ENCODE results near the gene CPT1B. TPM values are rescaled to one million over a fixed set of nuclear protein-coding genes. Genes with fewer than 3 reads are reported as not detected.

CPT1B gene
- total and polyA plus RNA-seq, 2 of the 4 experiments (the other 2 are of a cell fraction) = 0.36 to 1.8 TPM

DNA sequence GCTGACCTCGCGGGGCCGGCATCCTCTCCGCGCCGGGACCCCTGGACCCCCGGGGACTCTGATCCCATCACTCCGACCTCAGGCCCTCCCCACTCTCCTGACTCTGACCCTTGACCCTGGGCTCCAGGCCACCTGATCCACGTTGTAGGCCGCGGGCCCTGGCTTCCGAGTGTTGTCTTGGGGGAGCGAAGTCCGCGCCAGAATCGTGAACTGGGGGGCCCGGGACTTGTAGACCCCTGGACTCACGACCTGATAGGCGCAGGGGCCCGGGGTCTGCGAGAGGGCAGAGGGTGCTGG lies 47.7 kb downstream of the CPT1B start:
- Histone ChIP-seq H3K14ac (replicated peaks; ENCODE audit: low read depth, low read length) (peak overlapping the region; percentile 42; the same call in 1 of the 2 replicates), H3K18ac (ENCODE audit: low read depth, low read length) (no peak overlapping the region), H3K36me3 (ENCODE audit: control insufficient read depth, insufficient read depth, low read length) (no peaks in the 10 kb centered on the region), H3K4me3 (ENCODE audit: insufficient read depth, low read depth, low read length) (peak overlapping the region; percentile 1), H2AFZ (replicated peaks; ENCODE audit: low read length, poor library complexity) (peak overlapping the region; percentile 89), H2BK120ac (ENCODE audit: low read depth, low read length) (no peak overlapping the region), H3K9me1 (ENCODE audit: insufficient read depth, low read length) (peaks cover 13% of the 10 kb centered on the region; the same call in 1 of the 2 replicates), H2BK20ac (ENCODE audit: low read depth, low read length) (no peak overlapping the region), H2AK5ac (ENCODE audit: low read depth, low read length) (peak overlapping the region; percentile 81), H4K8ac (ENCODE audit: low read depth in 2 of 2, low read length in 2 of 2) (peak overlapping the region; percentile 53 to 86; a peak in 3 of 4 replicates), H2BK15ac (ENCODE audit: low read depth, low read length) (no peak overlapping the region), H3K4me2 (ENCODE audit: low read depth, low read length) (peak overlapping the region; percentile 14), H3K27ac (ENCODE audit: insufficient read depth, low read length) (no peak overlapping the region), H4K20me1 (ENCODE audit: insufficient read depth, low read length) (no peaks in the 10 kb centered on the region), H4K5ac (ENCODE audit: low read depth, low read length) (no peak overlapping the region; the same call in 1 of the 2 replicates), H3K27me3 (ENCODE audit: control insufficient read depth, insufficient read depth, low read length) (peaks cover 5% of the 10 kb centered on the region; the same call in 1 of the 2 replicates), H3K9me3 (ENCODE audit: control insufficient read depth, insufficient read depth, low read length) (no peaks in the 10 kb centered on the region), H3K4me1 (ENCODE audit: control insufficient read depth, insufficient read depth, low read length) (peaks cover 19% of the 10 kb centered on the region), H2BK5ac (ENCODE audit: low read depth, low read length, poor library complexity, severe bottlenecking) (no peak overlapping the region), H3K56ac (ENCODE audit: extremely low read depth, insufficient read depth, low read length) (0 out of 2 replicates have a peak overlapping the region, but pooled peaks have one; percentile 12), H4K91ac (ENCODE audit: insufficient read depth, low read depth, low read length) (peak overlapping the region; percentile 77; the same call in 1 of the 2 replicates), H2AK9ac (replicated peaks; ENCODE audit: low read depth, low read length, poor library complexity) (peak overlapping the region; percentile 96), H3K4ac (ENCODE audit: low read depth, low read length) (peak overlapping the region; percentile 82), H3K23ac (ENCODE audit: low read depth, low read length) (peak overlapping the region; percentile 5; the same call in 1 of the 2 replicates), H3K9ac (ENCODE audit: low read depth, low read length) (no peak overlapping the region), H3K79me1 (ENCODE audit: low read depth in 1 of 2, low read length in 2 of 2) (peaks cover 4 to 20% of the 10 kb centered on the region in 2 experiments; a peak in 2 of 4 replicates)
- dilution Hi-C loops (cut with HindIII; ENCODE audit: low sequenced_read_pairs, unreplicated experiment) = no loop called here
- POLR2A ChIA-PET (ENCODE audit: unreplicated experiment) = no interaction called here
- ATAC-seq (ENCODE audit: low read depth) = no peak
- BruUV-seq (replicated peaks) = no TSS peak
- in situ Hi-C loops (cut with MboI; ENCODE audit: low sequenced_read_pairs) = no loop called here
- no peak for DNase-seq
- TF ChIP-seq CEBPB (IDR thresholded peaks at IDR 0.05; ENCODE audit: low read depth, low read length) = no peak
- TF ChIP-seq FOS (IDR thresholded peaks at IDR 0.05; ENCODE audit: low read depth, low read length) = no peak
- TF ChIP-seq NFE2L2 (IDR thresholded peaks at IDR 0.05; ENCODE audit: low read depth, low read length) = no peak
- TF ChIP-seq, protein P1, sequence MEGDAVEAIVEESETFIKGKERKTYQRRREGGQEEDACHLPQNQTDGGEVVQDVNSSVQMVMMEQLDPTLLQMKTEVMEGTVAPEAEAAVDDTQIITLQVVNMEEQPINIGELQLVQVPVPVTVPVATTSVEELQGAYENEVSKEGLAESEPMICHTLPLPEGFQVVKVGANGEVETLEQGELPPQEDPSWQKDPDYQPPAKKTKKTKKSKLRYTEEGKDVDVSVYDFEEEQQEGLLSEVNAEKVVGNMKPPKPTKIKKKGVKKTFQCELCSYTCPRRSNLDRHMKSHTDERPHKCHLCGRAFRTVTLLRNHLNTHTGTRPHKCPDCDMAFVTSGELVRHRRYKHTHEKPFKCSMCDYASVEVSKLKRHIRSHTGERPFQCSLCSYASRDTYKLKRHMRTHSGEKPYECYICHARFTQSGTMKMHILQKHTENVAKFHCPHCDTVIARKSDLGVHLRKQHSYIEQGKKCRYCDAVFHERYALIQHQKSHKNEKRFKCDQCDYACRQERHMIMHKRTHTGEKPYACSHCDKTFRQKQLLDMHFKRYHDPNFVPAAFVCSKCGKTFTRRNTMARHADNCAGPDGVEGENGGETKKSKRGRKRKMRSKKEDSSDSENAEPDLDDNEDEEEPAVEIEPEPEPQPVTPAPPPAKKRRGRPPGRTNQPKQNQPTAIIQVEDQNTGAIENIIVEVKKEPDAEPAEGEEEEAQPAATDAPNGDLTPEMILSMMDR (conservative IDR thresholded peaks at IDR 0.05; ENCODE audit: low read depth, low read length) = no peak
- TF ChIP-seq, protein P2, sequence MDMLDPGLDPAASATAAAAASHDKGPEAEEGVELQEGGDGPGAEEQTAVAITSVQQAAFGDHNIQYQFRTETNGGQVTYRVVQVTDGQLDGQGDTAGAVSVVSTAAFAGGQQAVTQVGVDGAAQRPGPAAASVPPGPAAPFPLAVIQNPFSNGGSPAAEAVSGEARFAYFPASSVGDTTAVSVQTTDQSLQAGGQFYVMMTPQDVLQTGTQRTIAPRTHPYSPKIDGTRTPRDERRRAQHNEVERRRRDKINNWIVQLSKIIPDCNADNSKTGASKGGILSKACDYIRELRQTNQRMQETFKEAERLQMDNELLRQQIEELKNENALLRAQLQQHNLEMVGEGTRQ (IDR thresholded peaks at IDR 0.05; ENCODE audit: low read depth, low read length) = no peak
- TF ChIP-seq RFX5 (IDR thresholded peaks at IDR 0.05; ENCODE audit: low read depth, low read length) = no peak
- no peak for TF ChIP-seq MAFK (IDR thresholded peaks at IDR 0.05; ENCODE audit: low read depth, low read length)
- no peak for TF ChIP-seq MAZ (IDR thresholded peaks at IDR 0.05; ENCODE audit: borderline replicate concordance, low read depth, low read length)
- TF ChIP-seq, protein P3, sequence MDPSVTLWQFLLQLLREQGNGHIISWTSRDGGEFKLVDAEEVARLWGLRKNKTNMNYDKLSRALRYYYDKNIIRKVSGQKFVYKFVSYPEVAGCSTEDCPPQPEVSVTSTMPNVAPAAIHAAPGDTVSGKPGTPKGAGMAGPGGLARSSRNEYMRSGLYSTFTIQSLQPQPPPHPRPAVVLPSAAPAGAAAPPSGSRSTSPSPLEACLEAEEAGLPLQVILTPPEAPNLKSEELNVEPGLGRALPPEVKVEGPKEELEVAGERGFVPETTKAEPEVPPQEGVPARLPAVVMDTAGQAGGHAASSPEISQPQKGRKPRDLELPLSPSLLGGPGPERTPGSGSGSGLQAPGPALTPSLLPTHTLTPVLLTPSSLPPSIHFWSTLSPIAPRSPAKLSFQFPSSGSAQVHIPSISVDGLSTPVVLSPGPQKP (IDR thresholded peaks at IDR 0.05; ENCODE audit: borderline replicate concordance, low read depth, low read length) = no peak
- no peak for TF ChIP-seq SMC3 (IDR thresholded peaks at IDR 0.05; ENCODE audit: low read depth, low read length)
- TF ChIP-seq CHD1 (IDR thresholded peaks at IDR 0.05; ENCODE audit: low read depth, low read length) = no peak
- TF ChIP-seq MXI1 (IDR thresholded peaks at IDR 0.05; ENCODE audit: borderline replicate concordance, low read depth, low read length) = no peak
- TF ChIP-seq BHLHE40 (IDR thresholded peaks at IDR 0.05; ENCODE audit: low read depth, low read length) = no peak
- no peak for TF ChIP-seq RCOR1 (IDR thresholded peaks at IDR 0.05; ENCODE audit: insufficient replicate concordance, low read length)
- no peak for TF ChIP-seq POLR2A (IDR thresholded peaks at IDR 0.05; ENCODE audit: low read depth, low read length)
- TF ChIP-seq RAD21 (IDR thresholded peaks at IDR 0.05; ENCODE audit: low read length) = no peak
- intact Hi-C loops (cut with micrococcal nuclease) = no loop called here
- CTCF ChIA-PET = no interaction called here
- 0% methylated on average over 5 of the region's 21 CpGs; no CpG with 5 or more reads in 1 of the 2 experiments for WGBS, 2 experiments (ENCODE audit: extremely low coverage in 2 of 2, insufficient read length in 1 of 2)

Measured in IMR-90 (cell line).